ENCODE measurements around the gene MRPS10. TPM values are rescaled to one million over a fixed set of nuclear protein-coding genes. Genes with fewer than 3 reads are reported as not detected.

The MRPS10 gene
- total RNA-seq, 1 experiment from 2014 or later: 62.1 TPM

DNA sequence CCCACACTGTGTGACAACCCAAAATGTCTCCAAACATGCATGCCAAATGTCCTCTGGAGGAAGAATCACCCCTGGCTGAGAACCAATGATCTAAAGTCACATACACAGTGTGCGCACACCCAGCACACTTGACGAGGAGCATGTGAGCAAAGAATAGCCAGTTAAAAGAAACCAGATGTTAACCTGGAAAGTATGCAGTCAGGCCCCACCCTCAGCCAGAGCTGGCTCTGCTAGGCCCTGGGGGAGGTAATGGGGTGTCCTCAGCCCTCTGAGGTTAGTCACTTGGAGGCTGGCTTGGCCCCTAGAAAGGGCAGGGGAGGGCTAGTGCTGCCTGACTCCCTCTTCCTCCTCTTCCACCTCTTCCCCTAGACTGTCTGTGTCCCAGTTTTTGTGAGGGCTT, 59.6 kb downstream of the MRPS10 start:
- intact Hi-C loops (cut with micrococcal nuclease): no loop called here
- no peak overlapping the region for H3K9ac ChIP-seq (ENCODE audit: low read length)
- no peaks in the 10 kb centered on the region for H3K27me3 ChIP-seq (ENCODE audit: insufficient read depth, low read length)
- no peaks in the 10 kb centered on the region for H3K9me3 ChIP-seq (ENCODE audit: control insufficient read depth in 1 of 2, insufficient read depth in 1 of 2, low read depth in 1 of 2, low read length in 2 of 2)
- ChIA-PET RAD21 (ENCODE audit: low non-redundant PET in 1 of 2, low total read pairs in 2 of 2, uncharacterized antibody in 2 of 2, unreplicated experiment in 2 of 2) (no interaction called here), POLR2A (no interaction called here), CTCF (no interaction called here)
- no peaks in the 10 kb centered on the region for H3K36me3 ChIP-seq (ENCODE audit: control insufficient read depth in 1 of 2, insufficient read depth in 2 of 2, low read length in 2 of 2)
- BruUV-seq (replicated peaks): no TSS peak
- no peak overlapping the region for H3K4me2 ChIP-seq (ENCODE audit: low read length)
- no peak overlapping the region for H3K4me3 ChIP-seq (replicated peaks in 1 of 2; ENCODE audit: low read depth in 1 of 2, low read length in 2 of 2)
- no peaks in the 10 kb centered on the region for H3K79me2 ChIP-seq (ENCODE audit: insufficient read depth, low read length)
- no peak for TF ChIP-seq CEBPB (IDR thresholded peaks at IDR 0.05; ENCODE audit: low read depth)
- TF ChIP-seq CBX3 (IDR thresholded peaks at IDR 0.05; ENCODE audit: low read depth): no peak
- no peak for TF ChIP-seq YY1 (IDR thresholded peaks at IDR 0.05; ENCODE audit: extremely low read depth, insufficient replicate concordance, low read depth, low read length)
- TF ChIP-seq SRF (IDR thresholded peaks at IDR 0.05; ENCODE audit: low read depth): no peak
- TF ChIP-seq, protein P1, sequence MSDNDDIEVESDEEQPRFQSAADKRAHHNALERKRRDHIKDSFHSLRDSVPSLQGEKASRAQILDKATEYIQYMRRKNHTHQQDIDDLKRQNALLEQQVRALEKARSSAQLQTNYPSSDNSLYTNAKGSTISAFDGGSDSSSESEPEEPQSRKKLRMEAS (IDR thresholded peaks at IDR 0.05): no peak
- TF ChIP-seq JUND (IDR thresholded peaks at IDR 0.05): no peak
- TF ChIP-seq REST (IDR thresholded peaks at IDR 0.05; ENCODE audit: low read depth): no peak
- TF ChIP-seq POLR2AphosphoS5 (IDR thresholded peaks at IDR 0.05; ENCODE audit: low read depth, low read length): no peak
- H3K4me1 ChIP-seq (ENCODE audit: control insufficient read depth in 1 of 2, insufficient read depth in 2 of 2, low read length in 2 of 2): peaks cover 0 to 7% of the 10 kb centered on the region in 2 experiments; a peak in 1 of 4 replicates
- DNase-seq (ENCODE audit: low read depth, low spot score): no peak
- H3K9me2 ChIP-seq (ENCODE audit: insufficient read depth): no peaks in the 10 kb centered on the region
- no peak overlapping the region for H2AFZ ChIP-seq (ENCODE audit: low read depth, low read length, poor library complexity, severe bottlenecking)
- no peak overlapping the region for H3K27ac ChIP-seq (ENCODE audit: low read depth, low read length)
- no peak for ATAC-seq
- no peaks in the 10 kb centered on the region for H4K20me1 ChIP-seq (ENCODE audit: insufficient read depth)

Other genes starting within 250 kb of the MRPS10 start
- gene TAF8, start 167.3 kb downstream of the MRPS10 start, total RNA-seq (2021; ENCODE audit: unreplicated experiment): 29.5 TPM
- gene C6orf132, start 75.2 kb downstream of the MRPS10 start, total RNA-seq (2021; ENCODE audit: unreplicated experiment): 18.9 TPM
- not detected for gene GUCA1A, start 44.5 kb downstream of the MRPS10 start, total RNA-seq (2021; ENCODE audit: unreplicated experiment)
- gene GUCA1B, start 22.9 kb downstream of the MRPS10 start, total RNA-seq (2021; ENCODE audit: unreplicated experiment): 4.6 TPM
- gene TRERF1, start 234.1 kb upstream of the MRPS10 start, total RNA-seq (2021; ENCODE audit: unreplicated experiment): 12.4 TPM